Measurements from ENCODE around the gene C2CD2L. TPM values are rescaled to one million over a fixed set of nuclear protein-coding genes. Genes with fewer than 3 reads are reported as not detected.

Gene C2CD2L
- total and polyA plus RNA-seq, 2 of the 13 experiments (the other 11 are each of a cell fraction or from before 2014, with no cell fraction given), result 3.7 to 5.5 TPM

DNA sequence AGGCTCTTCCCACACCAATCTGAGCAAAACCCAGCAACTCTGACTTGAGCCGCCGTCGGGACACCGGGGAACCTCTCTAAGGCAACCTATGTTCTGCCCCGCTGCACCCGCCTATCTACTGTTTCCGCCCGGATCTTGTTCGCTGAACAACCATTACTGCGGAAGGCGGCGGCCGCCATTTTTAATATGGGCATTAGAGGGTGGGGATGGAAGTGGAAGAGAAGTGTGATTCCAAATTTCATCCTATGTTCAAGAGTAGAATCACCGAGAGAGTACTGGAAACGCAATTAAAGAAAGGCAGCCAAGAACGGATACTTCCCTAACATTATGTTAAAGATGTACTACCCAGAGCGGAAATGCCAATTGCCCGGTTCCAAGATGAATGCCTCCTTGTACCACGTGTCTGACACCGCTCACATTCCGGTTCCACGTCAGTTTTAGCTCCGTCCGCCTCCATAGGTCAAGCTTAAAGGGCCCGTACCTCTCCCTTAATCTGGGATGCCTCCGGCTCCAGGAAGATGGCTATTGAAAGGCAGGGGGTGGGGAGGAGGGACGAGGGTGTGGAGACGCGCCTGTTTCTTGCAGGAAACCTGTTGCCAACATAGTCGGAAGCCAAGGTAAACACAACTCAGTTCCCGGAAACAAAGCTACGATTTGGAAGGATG lies 5.3 kb upstream of the C2CD2L start, which contains the start of gene DPAGT1 (continued):
- peak in 1 of 2 experiments; percentile 37; a peak in 2 of 4 replicates for TF ChIP-seq MAFK (conservative IDR thresholded peaks at IDR 0.05 in 1 of 2, IDR thresholded peaks at IDR 0.05 in 1 of 2; ENCODE audit: low read length in 2 of 2)
- TF ChIP-seq, protein P1, sequence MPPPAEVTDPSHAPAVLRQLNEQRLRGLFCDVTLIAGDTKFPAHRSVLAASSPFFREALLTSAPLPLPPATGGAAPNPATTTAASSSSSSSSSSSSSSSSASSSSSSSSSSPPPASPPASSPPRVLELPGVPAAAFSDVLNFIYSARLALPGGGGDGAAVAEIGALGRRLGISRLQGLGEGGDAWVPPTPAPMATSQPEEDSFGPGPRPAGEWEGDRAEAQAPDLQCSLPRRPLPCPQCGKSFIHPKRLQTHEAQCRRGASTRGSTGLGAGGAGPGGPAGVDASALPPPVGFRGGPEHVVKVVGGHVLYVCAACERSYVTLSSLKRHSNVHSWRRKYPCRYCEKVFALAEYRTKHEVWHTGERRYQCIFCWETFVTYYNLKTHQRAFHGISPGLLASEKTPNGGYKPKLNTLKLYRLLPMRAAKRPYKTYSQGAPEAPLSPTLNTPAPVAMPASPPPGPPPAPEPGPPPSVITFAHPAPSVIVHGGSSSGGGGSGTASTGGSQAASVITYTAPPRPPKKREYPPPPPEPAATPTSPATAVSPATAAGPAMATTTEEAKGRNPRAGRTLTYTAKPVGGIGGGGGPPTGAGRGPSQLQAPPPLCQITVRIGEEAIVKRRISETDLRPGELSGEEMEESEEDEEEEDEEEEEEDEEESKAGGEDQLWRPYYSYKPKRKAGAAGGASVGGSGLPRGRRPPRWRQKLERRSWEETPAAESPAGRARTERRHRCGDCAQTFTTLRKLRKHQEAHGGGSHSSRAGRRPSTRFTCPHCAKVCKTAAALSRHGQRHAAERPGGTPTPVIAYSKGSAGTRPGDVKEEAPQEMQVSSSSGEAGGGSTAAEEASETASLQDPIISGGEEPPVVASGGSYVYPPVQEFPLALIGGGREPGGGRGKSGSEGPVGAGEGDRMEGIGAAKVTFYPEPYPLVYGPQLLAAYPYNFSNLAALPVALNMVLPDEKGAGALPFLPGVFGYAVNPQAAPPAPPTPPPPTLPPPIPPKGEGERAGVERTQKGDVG (CRISPR knock-in tag; IDR thresholded peaks at IDR 0.05; ENCODE audit: borderline replicate concordance), result no peak
- TF ChIP-seq ZNF234 (CRISPR knock-in tag; conservative IDR thresholded peaks at IDR 0.05), result no peak
- TF ChIP-seq TCF12 (IDR thresholded peaks at IDR 0.05), result no peak
- no peak for TF ChIP-seq TCF12 (CRISPR knock-in tag; IDR thresholded peaks at IDR 0.05)
- peak; percentile 18; the same call in 1 of the 2 replicates for TF ChIP-seq TBX2 (CRISPR knock-in tag; IDR thresholded peaks at IDR 0.05; ENCODE audit: borderline replicate concordance)
- TF ChIP-seq ZNF235 (CRISPR knock-in tag; IDR thresholded peaks at IDR 0.05; ENCODE audit: borderline replicate concordance), result no peak
- no peak for TF ChIP-seq CEBPB (IDR thresholded peaks at IDR 0.05; ENCODE audit: borderline replicate concordance, low read depth, low read length)
- TF ChIP-seq SP140L (CRISPR knock-in tag; IDR thresholded peaks at IDR 0.05; ENCODE audit: borderline replicate concordance), result no peak
- TF ChIP-seq NFIC (IDR thresholded peaks at IDR 0.05; ENCODE audit: low read length), result no peak
- TF ChIP-seq, protein P2, sequence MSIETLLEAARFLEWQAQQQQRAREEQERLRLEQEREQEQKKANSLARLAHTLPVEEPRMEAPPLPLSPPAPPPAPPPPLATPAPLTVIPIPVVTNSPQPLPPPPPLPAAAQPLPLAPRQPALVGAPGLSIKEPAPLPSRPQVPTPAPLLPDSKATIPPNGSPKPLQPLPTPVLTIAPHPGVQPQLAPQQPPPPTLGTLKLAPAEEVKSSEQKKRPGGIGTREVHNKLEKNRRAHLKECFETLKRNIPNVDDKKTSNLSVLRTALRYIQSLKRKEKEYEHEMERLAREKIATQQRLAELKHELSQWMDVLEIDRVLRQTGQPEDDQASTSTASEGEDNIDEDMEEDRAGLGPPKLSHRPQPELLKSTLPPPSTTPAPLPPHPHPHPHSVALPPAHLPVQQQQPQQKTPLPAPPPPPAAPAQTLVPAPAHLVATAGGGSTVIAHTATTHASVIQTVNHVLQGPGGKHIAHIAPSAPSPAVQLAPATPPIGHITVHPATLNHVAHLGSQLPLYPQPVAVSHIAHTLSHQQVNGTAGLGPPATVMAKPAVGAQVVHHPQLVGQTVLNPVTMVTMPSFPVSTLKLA (IDR thresholded peaks at IDR 0.05), result peak; percentile 68
- peak; percentile 6; the same call in 1 of the 2 replicates for TF ChIP-seq FOXA3 (CRISPR knock-in tag; IDR thresholded peaks at IDR 0.05)
- no peak for TF ChIP-seq NFE2 (CRISPR knock-in tag; IDR thresholded peaks at IDR 0.05)
- TF ChIP-seq, protein P3, sequence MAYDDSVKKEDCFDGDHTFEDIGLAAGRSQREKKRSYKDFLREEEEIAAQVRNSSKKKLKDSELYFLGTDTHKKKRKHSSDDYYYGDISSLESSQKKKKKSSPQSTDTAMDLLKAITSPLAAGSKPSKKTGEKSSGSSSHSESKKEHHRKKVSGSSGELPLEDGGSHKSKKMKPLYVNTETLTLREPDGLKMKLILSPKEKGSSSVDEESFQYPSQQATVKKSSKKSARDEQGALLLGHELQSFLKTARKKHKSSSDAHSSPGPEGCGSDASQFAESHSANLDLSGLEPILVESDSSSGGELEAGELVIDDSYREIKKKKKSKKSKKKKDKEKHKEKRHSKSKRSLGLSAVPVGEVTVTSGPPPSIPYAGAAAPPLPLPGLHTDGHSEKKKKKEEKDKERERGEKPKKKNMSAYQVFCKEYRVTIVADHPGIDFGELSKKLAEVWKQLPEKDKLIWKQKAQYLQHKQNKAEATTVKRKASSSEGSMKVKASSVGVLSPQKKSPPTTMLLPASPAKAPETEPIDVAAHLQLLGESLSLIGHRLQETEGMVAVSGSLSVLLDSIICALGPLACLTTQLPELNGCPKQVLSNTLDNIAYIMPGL (CRISPR knock-in tag; IDR thresholded peaks at IDR 0.05; ENCODE audit: borderline replicate concordance in 1 of 2, low read depth in 1 of 2), result peak; percentile 72 to 82; a peak in 3 of 4 replicates
- TF ChIP-seq ZMAT3 (CRISPR knock-in tag; conservative IDR thresholded peaks at IDR 0.05), result no peak
- TF ChIP-seq, protein P4, sequence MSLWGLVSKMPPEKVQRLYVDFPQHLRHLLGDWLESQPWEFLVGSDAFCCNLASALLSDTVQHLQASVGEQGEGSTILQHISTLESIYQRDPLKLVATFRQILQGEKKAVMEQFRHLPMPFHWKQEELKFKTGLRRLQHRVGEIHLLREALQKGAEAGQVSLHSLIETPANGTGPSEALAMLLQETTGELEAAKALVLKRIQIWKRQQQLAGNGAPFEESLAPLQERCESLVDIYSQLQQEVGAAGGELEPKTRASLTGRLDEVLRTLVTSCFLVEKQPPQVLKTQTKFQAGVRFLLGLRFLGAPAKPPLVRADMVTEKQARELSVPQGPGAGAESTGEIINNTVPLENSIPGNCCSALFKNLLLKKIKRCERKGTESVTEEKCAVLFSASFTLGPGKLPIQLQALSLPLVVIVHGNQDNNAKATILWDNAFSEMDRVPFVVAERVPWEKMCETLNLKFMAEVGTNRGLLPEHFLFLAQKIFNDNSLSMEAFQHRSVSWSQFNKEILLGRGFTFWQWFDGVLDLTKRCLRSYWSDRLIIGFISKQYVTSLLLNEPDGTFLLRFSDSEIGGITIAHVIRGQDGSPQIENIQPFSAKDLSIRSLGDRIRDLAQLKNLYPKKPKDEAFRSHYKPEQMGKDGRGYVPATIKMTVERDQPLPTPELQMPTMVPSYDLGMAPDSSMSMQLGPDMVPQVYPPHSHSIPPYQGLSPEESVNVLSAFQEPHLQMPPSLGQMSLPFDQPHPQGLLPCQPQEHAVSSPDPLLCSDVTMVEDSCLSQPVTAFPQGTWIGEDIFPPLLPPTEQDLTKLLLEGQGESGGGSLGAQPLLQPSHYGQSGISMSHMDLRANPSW (CRISPR knock-in tag; IDR thresholded peaks at IDR 0.05; ENCODE audit: borderline replicate concordance), result no peak
- TF ChIP-seq, protein P5, sequence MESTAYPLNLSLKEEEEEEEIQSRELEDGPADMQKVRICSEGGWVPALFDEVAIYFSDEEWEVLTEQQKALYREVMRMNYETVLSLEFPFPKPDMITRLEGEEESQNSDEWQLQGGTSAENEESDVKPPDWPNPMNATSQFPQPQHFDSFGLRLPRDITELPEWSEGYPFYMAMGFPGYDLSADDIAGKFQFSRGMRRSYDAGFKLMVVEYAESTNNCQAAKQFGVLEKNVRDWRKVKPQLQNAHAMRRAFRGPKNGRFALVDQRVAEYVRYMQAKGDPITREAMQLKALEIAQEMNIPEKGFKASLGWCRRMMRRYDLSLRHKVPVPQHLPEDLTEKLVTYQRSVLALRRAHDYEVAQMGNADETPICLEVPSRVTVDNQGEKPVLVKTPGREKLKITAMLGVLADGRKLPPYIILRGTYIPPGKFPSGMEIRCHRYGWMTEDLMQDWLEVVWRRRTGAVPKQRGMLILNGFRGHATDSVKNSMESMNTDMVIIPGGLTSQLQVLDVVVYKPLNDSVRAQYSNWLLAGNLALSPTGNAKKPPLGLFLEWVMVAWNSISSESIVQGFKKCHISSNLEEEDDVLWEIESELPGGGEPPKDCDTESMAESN (CRISPR knock-in tag; conservative IDR thresholded peaks at IDR 0.05), result no peak
- peak; percentile 25 for TF ChIP-seq POLR2AphosphoS5 (IDR thresholded peaks at IDR 0.05; ENCODE audit: low read depth, low read length)

All from HepG2 (cell line).